HAP-1 (cell line): ENCODE data around the gene KLHL6.
"Not testable (repeated sequence)": the region's sequence is repeated elsewhere in the genome, so short reads cannot be mapped to it uniquely, and the experiment has no call there.

Source experiments
- DNase-seq, 2 experiments: peaks; one replicate each; pipeline ENCODE4 v3.0.0-alpha.2; 2016 to 2020; ENCODE audit warnings: low spot score in 2 of 2
- H3K27me3 ChIP-seq: fragments of 250-450 bp; sonication (Bioruptor Pico); 2 replicates; pipeline ENCODE4 v1.5.1; 2020; ENCODE audit warnings: low read depth, mild to moderate bottlenecking, moderate library complexity
- H3K36me3 ChIP-seq: fragments of 250-450 bp; sonication (Bioruptor Pico); replicated peaks from 2 replicates; pipeline ENCODE4 v1.5.1; 2020; ENCODE audit warnings: mild to moderate bottlenecking
- H3K4me1 ChIP-seq: fragments of 250-450 bp; sonication (Bioruptor Pico); 2 replicates; pipeline ENCODE4 v1.5.1; 2020; ENCODE audit warnings: mild to moderate bottlenecking
- H3K4me3 ChIP-seq: fragments of 250-450 bp; sonication (Bioruptor Pico); 2 replicates; pipeline ENCODE4 v1.5.1; 2020; ENCODE audit warnings: mild to moderate bottlenecking, moderate library complexity
- H3K9me3 ChIP-seq: fragments of 250-450 bp; sonication (Bioruptor Pico); 2 replicates; pipeline ENCODE4 v1.5.1; 2020; ENCODE audit warnings: mild to moderate bottlenecking, moderate library complexity
- in situ Hi-C: fragments of 300-500 bp; cut with MboI; formaldehyde crosslinking; loops from 3 replicates; pipeline ENCODE4 v1.14.3; 2020; ENCODE audit warnings: low sequenced_read_pairs, inconsistent platforms, mixed read lengths

KLHL6 gene

DNA sequence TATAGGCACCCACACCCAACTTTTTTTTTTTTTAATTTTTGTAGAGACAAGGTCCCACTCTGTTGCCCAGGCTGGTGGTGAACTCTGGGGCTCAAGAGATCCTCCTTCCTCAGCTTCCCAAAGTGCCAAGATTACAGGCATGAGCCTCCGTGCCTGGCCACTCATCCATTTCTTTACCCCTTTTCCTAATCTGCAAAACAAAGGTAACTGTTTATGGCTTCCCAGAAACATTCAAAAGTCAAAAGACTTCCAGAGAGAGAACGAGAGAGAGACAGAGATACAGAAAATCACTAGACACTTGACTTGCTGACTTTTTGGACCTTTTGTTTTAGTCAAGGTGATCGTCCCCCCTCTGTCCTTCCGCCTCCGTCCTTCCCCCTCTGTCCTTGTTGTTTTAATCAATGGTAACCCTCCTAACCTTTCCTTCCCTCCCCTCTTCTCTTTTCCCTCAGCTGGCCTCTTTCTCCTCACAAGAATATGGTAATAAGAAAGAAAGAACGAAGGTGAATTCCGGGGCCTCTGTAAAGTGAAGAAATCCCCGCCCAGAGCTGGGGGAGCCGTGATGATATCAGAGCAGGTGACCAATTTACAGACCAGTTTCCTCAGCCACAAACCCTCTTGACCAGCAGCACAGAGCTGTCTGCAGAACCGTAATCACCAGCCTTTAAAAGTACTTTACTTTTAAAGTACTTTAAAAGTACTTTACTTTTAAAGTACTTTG lies 21.9 kb downstream of the KLHL6 start:
- in situ Hi-C loops = no loop called here
- no peaks in the 10 kb centered on the region for H3K36me3 ChIP-seq
- H3K27me3 ChIP-seq = no peaks in the 10 kb centered on the region
- H3K4me1 ChIP-seq = peaks cover 26% of the 10 kb centered on the region
- DNase-seq = peak; percentile 41 to 71
- peaks cover 3% of the 10 kb centered on the region; the same call in 1 of the 2 replicates for H3K9me3 ChIP-seq
- H3K4me3 ChIP-seq = no peak overlapping the region

DNA sequence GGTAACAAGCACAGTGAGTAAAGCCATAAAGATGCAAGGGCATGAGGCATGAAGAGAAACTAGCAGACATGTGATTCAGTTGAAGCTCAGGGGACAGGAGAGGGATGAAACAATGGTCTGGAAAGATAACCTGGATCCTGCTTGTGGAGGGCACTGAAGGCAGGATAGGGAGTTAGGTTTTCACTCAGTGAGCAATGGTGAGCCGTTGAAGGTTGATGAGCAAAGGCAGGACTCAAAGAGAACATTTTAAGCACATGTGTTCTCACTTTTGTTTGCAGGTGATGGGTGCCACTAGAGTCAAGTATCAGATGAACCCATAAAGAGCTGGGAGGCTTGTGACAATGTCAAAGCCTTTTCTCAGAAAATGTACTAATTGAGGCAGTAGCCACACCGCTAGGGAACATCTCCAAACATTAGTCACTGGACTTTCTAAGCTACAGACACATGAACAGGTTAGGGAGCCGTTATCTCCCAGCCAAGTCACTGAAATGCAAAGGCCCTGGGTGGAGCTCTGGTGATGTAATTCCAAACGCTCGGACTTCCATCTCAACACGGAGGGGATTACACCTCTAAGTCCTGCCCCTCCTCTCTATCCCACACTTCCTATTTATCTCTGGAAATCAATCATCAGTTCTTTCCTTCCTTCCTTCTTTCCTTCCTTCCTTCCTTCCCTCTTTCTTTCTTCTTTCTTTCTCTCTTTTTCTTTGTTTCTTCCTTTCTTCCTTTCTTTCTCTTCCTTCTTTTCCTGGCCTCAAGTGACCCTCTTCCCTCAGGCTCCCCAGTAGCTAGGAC lies 22.7 kb downstream of the KLHL6 start:
- Histone ChIP-seq H3K36me3 (no peaks in the 10 kb centered on the region), H3K4me1 (peaks cover 18% of the 10 kb centered on the region), H3K4me3 (no peak overlapping the region), H3K9me3 (peaks cover 3% of the 10 kb centered on the region; the same call in 1 of the 2 replicates), H3K27me3 (no peaks in the 10 kb centered on the region)
- in situ Hi-C loops = no loop called here
- peak in 1 of 2 experiments; percentile 24 for DNase-seq

GRCh38 chr3:183529717-183530116 lies 25.8 kb downstream of the KLHL6 start:
- Histone ChIP-seq H3K9me3 (peaks cover 3% of the 10 kb centered on the region; the same call in 1 of the 2 replicates), H3K36me3 (no peaks in the 10 kb centered on the region), H3K4me1 (peaks cover 18% of the 10 kb centered on the region), H3K4me3 (no peak overlapping the region), H3K27me3 (no peaks in the 10 kb centered on the region)
- in situ Hi-C loops = no loop called here
- no peak for DNase-seq

GRCh38 chr3:183529185-183529584 lies 26.3 kb downstream of the KLHL6 start:
- H3K4me1 ChIP-seq = peaks cover 13% of the 10 kb centered on the region
- in situ Hi-C loops = no loop called here
- no peaks in the 10 kb centered on the region for H3K27me3 ChIP-seq
- no peak overlapping the region for H3K4me3 ChIP-seq
- H3K36me3 ChIP-seq = no peaks in the 10 kb centered on the region
- H3K9me3 ChIP-seq = peaks cover 3% of the 10 kb centered on the region; the same call in 1 of the 2 replicates
- no peak for DNase-seq

GRCh38 chr3:183528758-183529157 lies 26.7 kb downstream of the KLHL6 start:
- H3K27me3 ChIP-seq, H3K9me3 ChIP-seq, in situ Hi-C loops, H3K4me3 ChIP-seq, H3K4me1 ChIP-seq, H3K36me3 ChIP-seq, DNase-seq: not testable (repeated sequence)

GRCh38 chr3:183527428-183528379 lies 27.8 kb downstream of the KLHL6 start:
- H3K9me3 ChIP-seq = peaks cover 3% of the 10 kb centered on the region; the same call in 1 of the 2 replicates
- H3K36me3 ChIP-seq = no peaks in the 10 kb centered on the region
- no peak for DNase-seq
- in situ Hi-C loops = no loop called here
- no peaks in the 10 kb centered on the region for H3K27me3 ChIP-seq
- H3K4me3 ChIP-seq = no peak overlapping the region
- H3K4me1 ChIP-seq = no peaks in the 10 kb centered on the region

GRCh38 chr3:183526838-183527427 lies 28.6 kb downstream of the KLHL6 start:
- no peaks in the 10 kb centered on the region for H3K4me1 ChIP-seq
- no peaks in the 10 kb centered on the region for H3K27me3 ChIP-seq
- no peak for DNase-seq
- H3K9me3 ChIP-seq = no peaks in the 10 kb centered on the region
- H3K36me3 ChIP-seq = no peaks in the 10 kb centered on the region
- in situ Hi-C loops = no loop called here
- H3K4me3 ChIP-seq = no peak overlapping the region

- Histone ChIP-seq H3K9me3 (no peaks in the 10 kb centered on the region), H3K27me3 (no peaks in the 10 kb centered on the region), H3K4me3 (no peak overlapping the region), H3K4me1 (no peaks in the 10 kb centered on the region), H3K36me3 (no peaks in the 10 kb centered on the region)
- in situ Hi-C loops = no loop called here
- no peak for DNase-seq
Observed at GRCh38 chr3:183524476-183524875, 31.0 kb downstream of the KLHL6 start.

GRCh38 chr3:183520741-183521556 lies 34.6 kb downstream of the KLHL6 start:
- H3K9me3 ChIP-seq, in situ Hi-C loops, H3K36me3 ChIP-seq, DNase-seq, H3K27me3 ChIP-seq, H3K4me3 ChIP-seq: not testable (repeated sequence)
- H3K4me1 ChIP-seq = peaks cover 11% of the 10 kb centered on the region

DNA sequence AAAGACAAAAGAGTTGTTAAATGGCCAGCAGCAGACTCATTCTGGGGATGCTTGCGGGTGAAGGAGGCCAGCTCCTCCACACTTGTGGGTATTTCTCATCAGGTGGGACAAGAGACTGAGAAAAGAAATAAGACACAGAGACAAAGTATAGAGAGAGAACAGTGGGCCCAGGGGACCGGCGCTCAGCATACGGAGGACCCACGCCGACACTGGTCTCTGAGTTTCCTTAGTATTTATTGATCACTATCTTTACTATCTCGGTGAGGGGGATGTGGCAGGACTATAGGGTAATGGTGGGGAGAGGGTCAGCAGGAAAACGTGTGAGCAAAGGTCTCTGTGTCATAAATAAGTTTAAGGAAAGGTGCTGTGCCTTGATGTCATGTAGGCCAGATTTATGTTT lies 35.2 kb downstream of the KLHL6 start:
- H3K4me3 ChIP-seq, H3K9me3 ChIP-seq, H3K27me3 ChIP-seq, DNase-seq, H3K36me3 ChIP-seq, in situ Hi-C loops: not testable (repeated sequence)
- H3K4me1 ChIP-seq = peaks cover 11% of the 10 kb centered on the region

GRCh38 chr3:183519891-183520290 lies 35.6 kb downstream of the KLHL6 start:
- H3K4me3 ChIP-seq = no peak overlapping the region
- DNase-seq = no peak
- H3K27me3 ChIP-seq = no peaks in the 10 kb centered on the region
- H3K9me3 ChIP-seq = no peaks in the 10 kb centered on the region
- in situ Hi-C loops = no loop called here
- no peaks in the 10 kb centered on the region for H3K36me3 ChIP-seq
- peaks cover 11% of the 10 kb centered on the region for H3K4me1 ChIP-seq

GRCh38 chr3:183518491-183519251 lies 36.8 kb downstream of the KLHL6 start:
- Histone ChIP-seq H3K27me3 (no peaks in the 10 kb centered on the region), H3K4me3 (no peak overlapping the region), H3K36me3 (no peaks in the 10 kb centered on the region), H3K4me1 (peaks cover 11% of the 10 kb centered on the region), H3K9me3 (no peaks in the 10 kb centered on the region)
- in situ Hi-C loops = no loop called here
- peak; percentile 53 to 58 for DNase-seq
